Thyroid gland (tissue), 4 donors: ENCODE results near the gene PHAX.
"Not testable (repeated sequence)": the region's sequence is repeated elsewhere in the genome, so short reads cannot be mapped to it uniquely, and the experiment has no call there.

Experiments
- CTCF ChIP-seq, 6 experiments: fragments of 200-600 bp in 3 of 6; fragments of 450-650 bp in 3 of 6; sonication (generic) in 3 of 6; IDR thresholded peaks; one replicate each; pipeline ENCODE4 v1.5.1; 2016 to 2019; ENCODE audit warnings: antibody characterized with exemption in 6 of 6, mild to moderate bottlenecking in 2 of 6, inconsistent platforms in 1 of 6, moderate library complexity in 1 of 6
- POLR2A ChIP-seq, 2 donors: fragments of 450-650 bp; IDR thresholded peaks; one replicate each; pipeline ENCODE4 v1.6.1; 2017; ENCODE audit warnings: antibody characterized with exemption in 2 of 2, mild to moderate bottlenecking in 2 of 2, moderate library complexity in 1 of 2

GRCh38 chr5:126670109-126670508, 69.4 kb downstream of the PHAX start:
- not testable (repeated sequence) for TF ChIP-seq CTCF, POLR2A (IDR thresholded peaks at IDR 0.05)
